Right kidney (tissue), 9 donors: ENCODE data around the gene PRX.
A peak's percentile ranks its signal among the peaks of the same experiment; 100 is the strongest.
"Not testable (repeated sequence)": the region's sequence is repeated elsewhere in the genome, so short reads cannot be mapped to it uniquely, and the experiment has no call there.

Experiments
- DNase-seq: peaks from one replicate; pipeline ENCODE4 v3.0.0-alpha.2; 2016
- long read RNA-seq, 8 donors: transcript quantifications; one replicate each; lab custom pipeline, GENCODE V29; 2026

The PRX gene, protein sequence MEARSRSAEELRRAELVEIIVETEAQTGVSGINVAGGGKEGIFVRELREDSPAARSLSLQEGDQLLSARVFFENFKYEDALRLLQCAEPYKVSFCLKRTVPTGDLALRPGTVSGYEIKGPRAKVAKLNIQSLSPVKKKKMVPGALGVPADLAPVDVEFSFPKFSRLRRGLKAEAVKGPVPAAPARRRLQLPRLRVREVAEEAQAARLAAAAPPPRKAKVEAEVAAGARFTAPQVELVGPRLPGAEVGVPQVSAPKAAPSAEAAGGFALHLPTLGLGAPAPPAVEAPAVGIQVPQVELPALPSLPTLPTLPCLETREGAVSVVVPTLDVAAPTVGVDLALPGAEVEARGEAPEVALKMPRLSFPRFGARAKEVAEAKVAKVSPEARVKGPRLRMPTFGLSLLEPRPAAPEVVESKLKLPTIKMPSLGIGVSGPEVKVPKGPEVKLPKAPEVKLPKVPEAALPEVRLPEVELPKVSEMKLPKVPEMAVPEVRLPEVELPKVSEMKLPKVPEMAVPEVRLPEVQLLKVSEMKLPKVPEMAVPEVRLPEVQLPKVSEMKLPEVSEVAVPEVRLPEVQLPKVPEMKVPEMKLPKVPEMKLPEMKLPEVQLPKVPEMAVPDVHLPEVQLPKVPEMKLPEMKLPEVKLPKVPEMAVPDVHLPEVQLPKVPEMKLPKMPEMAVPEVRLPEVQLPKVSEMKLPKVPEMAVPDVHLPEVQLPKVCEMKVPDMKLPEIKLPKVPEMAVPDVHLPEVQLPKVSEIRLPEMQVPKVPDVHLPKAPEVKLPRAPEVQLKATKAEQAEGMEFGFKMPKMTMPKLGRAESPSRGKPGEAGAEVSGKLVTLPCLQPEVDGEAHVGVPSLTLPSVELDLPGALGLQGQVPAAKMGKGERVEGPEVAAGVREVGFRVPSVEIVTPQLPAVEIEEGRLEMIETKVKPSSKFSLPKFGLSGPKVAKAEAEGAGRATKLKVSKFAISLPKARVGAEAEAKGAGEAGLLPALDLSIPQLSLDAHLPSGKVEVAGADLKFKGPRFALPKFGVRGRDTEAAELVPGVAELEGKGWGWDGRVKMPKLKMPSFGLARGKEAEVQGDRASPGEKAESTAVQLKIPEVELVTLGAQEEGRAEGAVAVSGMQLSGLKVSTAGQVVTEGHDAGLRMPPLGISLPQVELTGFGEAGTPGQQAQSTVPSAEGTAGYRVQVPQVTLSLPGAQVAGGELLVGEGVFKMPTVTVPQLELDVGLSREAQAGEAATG (N-terminal part only)
- long read RNA-seq, donor 1 = 0 reads
- long read RNA-seq, donor 2 = 0 reads
- long read RNA-seq, donor 3, full-length matches to known transcripts = 1 of 1 reads
- long read RNA-seq, donor 3, partial matches to known transcripts = 0 of 1 reads
- long read RNA-seq, donor 3, other reads (novel, unspliced or antisense) = 0 of 1 reads
- long read RNA-seq, donor 4 = 0 reads
- long read RNA-seq, donor 5 = 0 reads
- long read RNA-seq, donor 6, full-length matches to known transcripts = 1 of 1 reads
- long read RNA-seq, donor 6, partial matches to known transcripts = 0 of 1 reads
- long read RNA-seq, donor 6, other reads (novel, unspliced or antisense) = 0 of 1 reads
- long read RNA-seq, donor 7 = 0 reads
- long read RNA-seq, donor 8, full-length matches to known transcripts = 1 of 1 reads
- long read RNA-seq, donor 8, partial matches to known transcripts = 0 of 1 reads
- long read RNA-seq, donor 8, other reads (novel, unspliced or antisense) = 0 of 1 reads

DNA sequence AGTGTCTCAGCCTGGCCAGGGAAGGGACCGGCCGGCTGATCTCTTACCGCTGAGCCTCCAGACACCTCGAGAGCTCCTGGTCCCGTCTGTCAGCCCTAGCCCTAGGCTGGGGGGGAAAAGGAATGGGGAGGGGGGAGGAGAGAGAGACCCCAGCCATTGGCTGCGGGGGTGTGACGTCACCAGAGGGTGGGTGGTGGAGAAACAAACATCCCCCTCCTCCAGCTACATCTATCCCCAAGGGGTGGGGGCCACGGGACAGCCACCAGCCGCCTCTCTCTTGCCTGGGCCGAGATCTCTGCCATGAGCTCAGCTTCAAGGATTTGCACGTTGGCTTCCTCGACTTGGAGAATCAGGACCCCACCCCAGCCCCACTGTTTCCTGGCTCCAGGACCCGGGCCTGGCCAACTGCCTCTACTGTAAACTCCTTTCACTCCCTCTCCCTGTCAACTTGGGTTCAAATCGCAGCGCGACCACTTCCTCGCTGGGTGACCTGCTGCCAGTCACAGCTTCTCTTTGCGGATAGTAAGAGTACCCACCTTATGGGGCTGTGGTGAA is at the start of gene PRX:
TSS of gene PRX (minus strand) at position 88 of the 555 bp plus-strand sequence. CDS start 5,446 bp downstream, outside the sequence.
- no peak for DNase-seq

DNA sequence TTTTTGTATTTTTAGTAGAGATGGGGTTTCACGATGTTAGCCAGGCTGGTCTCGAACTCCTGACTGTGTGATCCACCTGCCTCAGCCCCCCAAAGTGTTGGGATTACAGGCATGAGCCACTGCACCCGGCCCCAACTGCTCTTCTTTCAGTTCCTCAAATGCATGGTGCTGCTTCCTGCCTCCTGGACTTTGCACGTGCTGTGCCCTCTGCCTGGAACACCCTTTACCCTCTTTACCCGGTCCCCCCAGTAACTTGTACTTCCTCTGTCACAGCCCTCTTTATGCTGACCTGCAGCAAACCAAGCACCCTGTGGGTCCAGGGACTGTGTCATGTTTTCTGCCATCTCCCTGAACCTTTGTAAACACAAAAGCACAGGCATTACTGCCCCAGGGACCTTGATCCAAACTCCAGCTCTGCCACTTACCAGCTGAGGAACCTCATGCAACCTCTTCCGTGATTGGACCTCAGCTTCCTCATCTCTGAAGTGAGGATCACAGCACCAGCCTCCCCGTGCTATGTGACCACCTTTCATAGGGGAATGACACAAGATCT is 48.6 kb upstream of the PRX start:
- DNase-seq = no peak

DNA sequence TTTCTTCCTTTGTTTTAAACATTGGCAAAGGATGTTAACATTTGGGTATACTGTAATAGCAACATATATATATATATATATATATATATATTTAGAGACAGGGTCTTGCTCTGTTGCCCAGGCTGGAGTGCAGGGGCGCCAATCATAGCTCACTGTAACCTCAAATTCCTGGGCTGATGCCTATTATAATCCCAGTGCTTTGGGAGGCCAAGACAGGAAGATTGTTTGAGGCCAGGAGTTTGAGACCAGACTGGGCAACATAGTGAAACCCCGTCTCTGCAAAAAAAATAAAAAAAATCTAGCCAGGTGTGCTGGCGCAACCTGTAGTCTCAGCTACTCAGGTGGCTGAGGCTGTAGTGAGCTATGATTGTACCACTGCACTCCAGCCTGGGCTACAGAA is 47.0 kb upstream of the PRX start:
- no peak for DNase-seq

DNA sequence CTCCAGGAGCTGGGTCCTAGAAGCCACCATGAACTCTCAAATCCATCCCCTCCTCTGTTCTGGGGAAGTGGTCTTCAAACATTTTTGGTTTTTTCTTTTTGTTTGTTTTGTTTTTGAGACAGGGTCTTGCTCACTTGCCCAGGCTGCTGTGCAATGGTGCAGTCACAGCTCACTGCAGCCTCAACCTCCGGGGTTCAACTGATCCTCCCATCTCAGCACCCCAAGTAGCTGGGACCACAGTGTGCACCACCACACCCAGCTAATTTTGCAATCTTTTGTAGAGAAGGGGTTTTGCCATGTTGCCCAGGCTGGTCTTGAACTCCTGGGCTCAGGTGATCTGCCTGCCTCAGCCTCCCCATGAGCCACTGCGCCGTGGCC is 45.4 kb upstream of the PRX start:
- no peak for DNase-seq

DNA sequence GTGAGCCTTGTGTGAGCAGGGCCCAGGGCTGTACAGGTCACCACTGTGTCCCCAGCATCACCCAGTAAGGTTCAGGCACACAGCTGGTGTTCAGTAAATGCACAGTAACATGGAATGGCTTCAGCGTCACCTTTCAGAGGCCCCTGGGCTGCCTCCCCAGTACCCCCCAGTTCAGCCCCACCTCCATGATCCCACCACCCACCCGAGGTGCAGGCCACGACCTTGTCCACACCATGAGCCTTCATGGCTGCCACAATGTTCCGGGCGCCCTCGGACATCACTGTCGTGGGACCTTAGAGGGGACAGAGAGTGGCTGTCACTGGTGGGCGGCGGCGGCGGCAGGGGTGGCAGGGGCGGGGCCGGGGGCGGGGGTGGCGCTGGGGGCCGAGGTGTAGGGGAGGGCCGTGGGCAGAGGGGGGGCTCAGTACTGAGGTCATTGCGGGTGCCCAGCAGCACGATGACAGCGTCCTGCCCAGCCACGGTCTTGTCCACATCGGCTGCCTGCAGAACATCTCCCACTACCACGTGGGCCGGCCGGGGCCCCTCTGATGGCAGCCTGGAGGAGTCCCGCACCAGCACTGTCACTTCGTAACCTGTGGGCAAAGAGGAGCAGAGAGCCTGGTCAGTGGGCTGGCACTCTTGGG is 44.9 kb upstream of the PRX start:
- DNase-seq = no peak

DNA sequence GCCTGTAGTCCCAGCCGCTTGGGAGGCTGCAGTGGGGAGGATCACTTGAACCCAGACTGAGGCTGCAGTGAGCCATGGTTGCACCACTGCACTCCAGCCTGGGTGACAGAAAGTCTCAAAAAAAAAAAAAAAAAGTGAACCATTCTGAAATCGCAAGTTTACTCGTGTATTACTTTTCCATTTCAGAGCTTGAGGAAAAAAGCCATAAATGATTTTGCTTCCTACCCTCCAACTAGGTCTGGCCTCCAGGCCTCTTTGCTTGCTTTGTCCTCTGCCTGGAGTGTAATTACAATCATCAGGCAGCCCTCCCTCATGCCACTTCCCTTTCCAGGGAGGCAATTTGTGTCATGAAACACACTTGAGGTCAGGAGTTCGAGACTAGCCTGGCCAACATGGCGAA is 43.9 kb upstream of the PRX start:
- DNase-seq = no peak

DNA sequence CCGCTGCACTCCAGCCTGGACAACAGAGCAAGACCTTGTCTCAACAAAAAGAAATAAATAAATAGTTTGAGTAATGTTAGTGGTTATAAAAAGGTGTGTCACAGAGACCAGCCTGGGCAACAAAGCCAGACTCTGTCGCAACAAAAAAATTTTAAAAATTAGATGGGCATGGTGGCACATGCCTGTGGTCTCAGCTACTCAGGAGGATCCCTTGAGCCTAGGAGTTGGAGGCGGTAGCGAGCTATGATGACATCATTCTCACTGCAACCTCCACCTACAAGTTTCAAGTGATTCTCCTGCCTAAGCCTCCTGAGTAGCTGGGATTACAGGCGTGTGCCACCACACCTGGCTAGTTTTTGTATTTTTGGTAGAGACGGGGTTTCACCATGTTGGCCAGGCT is 40.8 kb upstream of the PRX start:
- not testable (repeated sequence) for DNase-seq

DNA sequence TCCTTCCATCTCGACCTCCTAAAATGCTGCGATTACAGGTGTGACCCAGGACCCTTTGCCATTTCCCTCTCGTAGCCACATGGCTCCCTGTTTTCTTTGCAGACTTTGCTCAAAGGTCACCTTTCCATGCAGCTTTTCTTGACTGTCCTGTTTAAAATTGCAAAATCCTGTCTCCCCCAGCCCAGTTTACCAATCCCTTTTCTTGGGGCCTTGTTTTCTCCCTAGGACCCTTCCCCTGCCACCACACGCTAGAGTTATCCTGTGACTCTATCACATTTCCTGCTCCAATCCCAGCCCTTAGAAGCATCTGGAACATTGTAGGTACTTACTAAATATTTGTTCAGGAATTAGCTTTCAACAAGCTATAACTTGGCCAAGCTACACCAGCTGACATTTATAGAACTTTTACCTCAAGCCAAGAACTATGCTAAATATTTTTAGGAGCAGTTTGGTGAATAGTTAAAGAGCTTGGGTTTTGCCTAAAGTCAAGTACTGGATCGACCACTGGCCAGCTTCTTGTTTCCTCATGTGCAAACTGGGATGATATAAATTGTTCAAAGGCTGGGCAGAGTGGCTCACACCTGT is 40.1 kb upstream of the PRX start:
- DNase-seq = no peak

DNA sequence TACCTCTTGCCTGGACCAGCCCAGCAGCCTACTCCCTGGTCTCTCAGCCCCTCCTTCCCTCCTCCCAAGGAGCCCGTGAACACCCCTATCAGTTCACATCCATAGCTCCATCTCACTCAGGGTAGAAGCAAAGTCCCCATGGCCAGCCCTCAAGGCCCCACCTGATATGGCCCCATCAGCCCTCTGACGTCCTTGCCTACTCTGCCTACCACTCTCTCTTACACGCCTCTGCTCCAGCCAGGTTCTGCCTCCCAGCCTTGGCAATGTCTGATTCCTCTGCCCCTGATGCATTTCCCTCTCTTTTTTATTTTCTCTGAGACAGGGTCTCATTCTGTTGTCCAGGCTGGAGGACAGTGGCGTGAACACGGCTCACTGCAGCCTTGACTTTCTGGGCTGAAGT is 38.8 kb upstream of the PRX start:
- no peak for DNase-seq

DNA sequence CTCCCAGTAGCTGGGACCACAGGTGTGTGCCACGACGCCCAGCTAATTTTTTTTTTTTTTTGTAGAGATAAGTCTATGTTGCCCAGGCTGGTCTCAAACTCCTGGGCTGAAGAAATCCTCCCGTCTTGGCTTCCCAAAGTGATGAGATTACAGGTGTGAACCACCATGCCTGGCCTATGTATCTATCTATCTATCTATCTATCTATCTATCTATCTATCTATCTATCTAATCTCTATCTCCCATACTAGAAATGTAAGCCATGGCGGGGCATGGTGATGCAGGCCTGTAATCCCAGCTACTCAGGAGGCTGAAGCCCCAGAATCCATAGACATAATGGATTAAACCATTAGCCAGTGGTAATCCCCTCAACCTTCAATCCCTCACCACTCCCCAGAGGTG is 37.5 kb upstream of the PRX start:
- no peak for DNase-seq

DNA sequence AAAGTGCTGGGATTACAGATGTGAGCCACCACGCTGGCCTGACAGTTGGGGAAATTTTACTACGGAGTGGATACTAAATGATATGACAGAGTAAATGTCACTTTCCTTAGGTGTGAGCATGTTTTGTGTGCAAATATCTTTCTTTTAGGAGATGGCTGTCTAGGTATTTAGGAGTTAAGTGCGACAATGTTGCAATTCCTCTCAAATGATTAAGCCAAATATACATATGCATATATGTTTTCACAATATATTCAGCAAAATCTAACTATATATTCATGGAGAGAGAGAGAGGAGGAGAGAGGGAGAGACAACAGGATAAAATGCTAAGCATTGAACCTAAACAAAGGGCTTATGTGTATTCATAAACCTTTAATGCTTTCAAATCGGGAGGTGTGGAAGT is 36.3 kb upstream of the PRX start:
- no peak for DNase-seq

DNA sequence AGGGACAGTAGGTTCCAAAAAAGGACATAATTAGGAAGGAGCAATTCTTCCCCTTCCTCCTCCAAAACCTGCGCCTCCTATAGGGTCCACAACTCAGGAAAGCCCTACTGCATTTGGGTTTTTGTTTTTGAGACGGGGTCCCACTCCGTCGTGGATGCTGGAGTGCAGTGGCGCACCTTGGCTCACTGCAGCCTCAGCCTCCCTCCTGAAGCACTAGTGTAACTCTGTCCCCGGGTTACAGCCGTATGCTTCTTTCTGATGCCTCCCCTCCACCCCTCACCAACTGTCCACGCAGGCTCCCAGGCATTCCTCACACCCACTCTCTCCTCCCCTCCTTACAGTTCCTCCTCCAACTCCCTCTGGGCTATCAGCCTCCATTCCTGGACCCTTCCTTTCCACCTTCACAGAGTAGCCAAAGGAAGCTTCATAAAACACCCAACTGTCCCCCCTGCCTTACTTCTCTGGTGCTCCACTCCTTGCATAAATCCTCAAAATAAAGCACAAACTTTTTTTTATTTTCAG is 33.1 kb upstream of the PRX start:
- DNase-seq = no peak

DNA sequence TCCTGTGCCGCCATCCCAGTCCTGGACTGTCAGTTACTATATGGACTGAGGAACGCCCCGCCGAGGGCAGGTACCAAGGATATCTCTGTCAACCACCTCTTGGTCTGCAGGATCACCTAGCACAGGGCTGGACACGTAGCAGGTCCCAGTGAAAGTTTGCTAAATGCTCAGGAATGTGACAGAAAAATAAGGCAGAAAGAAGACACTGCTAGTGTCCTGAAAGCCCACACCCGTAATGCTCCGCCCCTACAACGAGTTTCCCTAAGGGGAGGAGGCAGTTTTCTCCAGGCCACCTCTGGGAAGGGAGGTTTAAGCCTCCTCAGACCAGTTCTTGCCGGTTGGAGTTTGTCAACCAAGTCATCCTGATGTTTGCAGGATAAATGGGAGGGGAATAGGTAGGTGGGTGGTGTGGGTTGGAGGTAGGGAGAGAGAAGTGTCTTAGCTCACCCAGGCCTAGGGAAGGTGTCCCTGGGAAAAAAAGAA is 32.6 kb upstream of the PRX start:
- DNase-seq = peak; percentile 36

DNA sequence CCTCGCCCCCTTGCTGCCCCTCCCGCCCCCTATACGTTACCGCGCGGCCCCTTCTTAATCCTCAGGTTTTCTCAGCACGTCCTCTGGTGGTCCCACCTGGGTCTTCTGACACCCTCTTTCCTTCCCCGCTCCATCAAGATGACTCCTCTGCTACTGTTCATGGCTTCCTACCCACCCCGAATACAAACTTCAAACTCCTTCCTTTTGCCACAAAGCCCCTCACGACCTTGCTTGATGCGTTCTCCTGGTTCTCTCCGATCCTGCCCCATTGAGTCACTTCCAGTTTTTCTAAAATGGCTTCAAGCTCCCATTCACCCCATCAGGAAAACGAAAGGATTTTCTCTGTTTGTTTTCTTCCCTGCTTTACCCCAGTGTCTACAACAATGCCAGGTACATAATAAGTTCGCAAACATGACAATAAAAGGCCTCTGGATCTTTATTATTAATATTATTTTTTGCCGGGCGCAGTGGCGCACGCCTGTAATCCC is 31.7 kb upstream of the PRX start:
- DNase-seq = no peak

DNA sequence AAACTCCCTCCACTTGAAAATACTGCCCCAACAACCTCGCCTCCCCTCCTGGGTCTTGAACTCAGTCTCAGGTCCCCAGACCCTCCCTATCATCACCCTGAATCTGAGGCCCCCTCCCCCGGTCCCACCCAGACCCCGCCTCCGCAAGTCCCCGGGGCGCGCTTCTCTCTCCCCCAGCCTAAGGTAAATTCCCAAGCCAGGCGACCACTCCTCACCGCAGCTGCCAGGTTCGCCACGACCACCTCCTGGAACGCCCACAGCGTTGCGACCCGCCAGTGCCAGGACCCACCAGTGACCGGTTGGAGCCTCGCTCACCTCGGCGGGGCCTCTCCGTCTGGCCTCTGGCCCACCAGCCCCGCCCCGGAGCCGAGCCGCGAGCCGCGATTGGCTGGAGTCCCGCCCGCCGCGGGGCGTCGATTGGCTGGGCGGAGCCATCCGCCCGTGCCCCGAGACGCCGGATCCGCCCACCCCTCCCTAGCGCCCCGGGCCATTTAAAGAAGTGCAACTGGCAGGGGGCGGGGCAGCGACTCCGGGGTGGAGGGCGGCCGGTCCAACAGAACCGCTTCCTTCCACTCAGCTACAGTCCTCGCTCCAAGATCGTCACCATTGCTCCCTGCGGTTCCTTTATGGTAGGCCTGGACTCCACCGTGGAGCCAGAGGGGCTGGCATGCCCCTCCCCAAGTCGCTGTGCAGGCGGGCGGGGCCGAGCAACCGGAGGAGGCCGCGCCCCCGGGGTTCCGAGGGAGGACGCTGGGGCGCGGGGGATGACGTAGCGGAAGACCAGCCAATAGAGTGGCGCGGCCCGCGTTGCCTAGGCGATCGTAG is 31.0 kb upstream of the PRX start, which contains the start of gene SERTAD3:
TSS of gene SERTAD3 (minus strand) at position 336 of the 825 bp plus-strand sequence. CDS start 2,255 bp downstream, outside the sequence.
- DNase-seq = peak; percentile 100

DNA sequence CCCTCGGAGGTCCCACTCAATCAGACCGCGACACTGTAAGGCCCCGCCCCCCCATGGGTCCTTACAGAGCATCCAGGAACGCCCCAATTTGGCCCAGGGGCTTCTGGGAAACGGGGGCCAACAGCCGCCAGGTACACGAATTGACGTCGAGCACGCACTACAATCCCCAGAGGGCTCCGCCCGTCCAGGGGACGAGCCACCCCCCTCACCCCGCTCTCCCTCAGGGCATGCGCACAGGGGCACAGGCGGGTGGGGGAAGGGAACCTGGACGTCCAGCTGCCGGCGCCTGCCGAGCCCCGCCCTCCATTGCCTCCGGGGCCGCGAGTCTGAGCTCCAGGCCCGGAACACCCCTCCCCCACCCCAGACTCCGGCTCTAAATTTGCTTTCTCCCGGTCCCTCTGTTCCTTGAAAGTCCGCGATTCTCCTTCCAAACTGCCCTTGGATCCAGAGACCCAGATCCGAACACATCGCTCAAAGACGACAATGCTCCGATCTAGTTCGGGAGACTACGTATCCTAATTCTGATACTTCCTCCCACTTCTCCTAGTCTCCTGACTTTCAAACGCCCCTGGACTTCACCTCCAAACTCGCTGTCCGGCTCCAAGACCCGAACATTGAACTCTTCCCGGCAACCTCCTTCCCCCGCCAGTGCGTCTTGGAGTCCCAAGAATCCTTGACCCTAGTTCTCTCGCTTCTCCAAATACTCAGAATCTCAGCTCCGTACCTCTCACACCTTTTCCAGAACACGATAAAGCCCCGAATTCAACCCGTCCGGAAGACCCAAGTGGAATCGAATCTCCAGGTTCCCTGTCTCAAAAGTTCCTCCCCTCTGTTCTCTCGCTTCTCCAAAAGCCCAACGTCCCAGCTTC is 30.2 kb upstream of the PRX start:
- DNase-seq = peak; percentile 92
